GM12878 (cell line): Measurements from ENCODE around the gene RPS3.

Experiments used
- ATF3 ChIP-seq: IDR thresholded peaks from 2 replicates; pipeline ENCODE4 v1.6.1; 2011; ENCODE audit warnings: low read depth, mild to moderate bottlenecking, low read length, moderate library complexity, borderline replicate concordance; ENCODE audit errors: extremely low read depth
- CREM ChIP-seq: IDR thresholded peaks from 2 replicates; pipeline ENCODE4 v1.6.1; 2014; ENCODE audit warnings: antibody characterized with exemption, low read depth
- CTCF ChIP-seq, 3 experiments: IDR thresholded peaks in 2 of 3; conservative IDR thresholded peaks in 1 of 3; 2 replicates each; pipeline ENCODE4 v1.5.1; 2011; ENCODE audit warnings: low read depth in 3 of 3, low read length in 3 of 3, mild to moderate bottlenecking in 3 of 3, control low read depth in 2 of 3, moderate library complexity in 2 of 3, inconsistent platforms in 1 of 3, mixed read lengths in 1 of 3; ENCODE audit not compliant: control insufficient read depth in 2 of 3, insufficient read depth in 1 of 3; ENCODE audit errors: extremely low read depth in 1 of 3
- EGR1 ChIP-seq, 2 experiments: IDR thresholded peaks; 1 replicate in 1 of 2; 2 replicates in 1 of 2; pipeline ENCODE4 v1.6.1; 2011 to 2012; ENCODE audit warnings: low read depth in 2 of 2, low read length in 2 of 2, borderline replicate concordance in 1 of 2, mild to moderate bottlenecking in 1 of 2, moderate library complexity in 1 of 2
- MAX ChIP-seq: IDR thresholded peaks from 2 replicates; pipeline ENCODE4 v1.6.1; 2012; ENCODE audit warnings: low read depth, low read length, improper control_type of control experiment
- POLR2A ChIP-seq: IDR thresholded peaks from 2 replicates; pipeline ENCODE4 v1.6.1; 2011; ENCODE audit warnings: low read depth, mild to moderate bottlenecking, low read length
- POLR2AphosphoS2 ChIP-seq: IDR thresholded peaks from 2 replicates; pipeline ENCODE4 v1.6.1; 2011; ENCODE audit warnings: low read depth, mild to moderate bottlenecking, low read length, improper control_type of control experiment, moderate library complexity
- SIN3A ChIP-seq: IDR thresholded peaks from 2 replicates; pipeline ENCODE4 v1.6.1; 2012; ENCODE audit warnings: low read depth, low read length, improper control_type of control experiment
- TBL1XR1 ChIP-seq: IDR thresholded peaks from 2 replicates; pipeline ENCODE4 v1.6.1; 2012; ENCODE audit warnings: low read depth, low read length, improper control_type of control experiment
- ZBED1 ChIP-seq: IDR thresholded peaks from 2 replicates; pipeline ENCODE4 v1.6.1; 2016; ENCODE audit warnings: borderline replicate concordance
- ZZZ3 ChIP-seq: IDR thresholded peaks from 2 replicates; pipeline ENCODE4 v1.6.1; 2011; ENCODE audit warnings: low read depth; ENCODE audit not compliant: control insufficient read depth, insufficient read length

- TF ChIP-seq TBL1XR1 (no peak), CTCF (IDR thresholded peaks at IDR 0.05 in 2 of 3, conservative IDR thresholded peaks at IDR 0.05 in 1 of 3; ENCODE audit: control insufficient read depth in 2 of 3, extremely low read depth in 1 of 3, insufficient read depth in 1 of 3, low read depth in 3 of 3, low read length in 3 of 3) (no peak), ZBED1 (no peak), POLR2A (no peak), ATF3 (no peak), CREM (no peak), EGR1 (IDR thresholded peaks at IDR 0.05; ENCODE audit: borderline replicate concordance in 1 of 2, low read depth in 2 of 2, low read length in 2 of 2) (no peak), SIN3A (no peak), POLR2AphosphoS2 (no peak), MAX (no peak), ZZZ3 (no peak)
These were observed 41.9 kb downstream of the RPS3 start for GRCh38 chr11:75440960-75441803.
